ENCODE data around the gene NRL.

The NRL gene

DNA sequence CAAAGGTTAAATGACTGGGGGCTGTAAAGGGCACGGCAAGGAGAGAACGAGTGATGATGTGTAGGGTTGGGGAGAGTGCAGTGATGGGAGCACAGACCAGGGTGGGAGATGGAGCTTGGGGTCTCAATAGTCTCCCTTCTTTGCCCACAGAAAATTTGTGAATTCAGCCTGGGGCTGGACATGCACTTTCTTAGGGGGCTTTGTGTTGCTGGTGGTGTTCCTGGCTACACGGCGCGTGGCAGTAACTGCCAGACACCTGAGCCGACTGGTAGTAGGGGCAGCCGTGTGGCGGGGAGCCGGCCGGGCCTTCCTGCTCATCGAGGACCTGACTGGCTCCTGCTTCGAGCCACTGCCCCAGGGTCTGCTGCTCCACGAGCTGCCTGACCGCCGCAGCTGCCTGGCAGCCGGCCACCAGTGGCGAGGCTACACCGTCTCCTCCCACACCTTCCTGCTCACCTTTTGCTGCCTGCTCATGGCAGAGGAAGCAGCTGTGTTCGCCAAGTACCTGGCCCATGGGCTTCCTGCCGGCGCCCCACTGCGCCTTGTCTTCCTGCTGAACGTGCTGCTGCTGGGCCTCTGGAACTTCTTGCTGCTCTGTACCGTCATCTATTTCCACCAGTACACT lies 17.4 kb upstream of the NRL start:
- no peak overlapping the region for H3K4me3 ChIP-seq
- no peak overlapping the region for H3K9ac ChIP-seq (ENCODE audit: insufficient read length)
- TF ChIP-seq POLR2AphosphoS5 (IDR thresholded peaks at IDR 0.05; ENCODE audit: borderline replicate concordance, low read depth, low read length): no peak
- TF ChIP-seq EZH2 (IDR thresholded peaks at IDR 0.05): no peak
- no peak for TF ChIP-seq FOXP2 (optimal IDR thresholded peaks at IDR 0.05; ENCODE audit: control extremely low read depth, extremely low read length, insufficient read depth)
- no peak overlapping the region for H3K27ac ChIP-seq
- H3K36me3 ChIP-seq (ENCODE audit: insufficient read depth, low read length): no peaks in the 10 kb centered on the region
- no peak for DNase-seq (ENCODE audit: low read depth, low spot score)
- no peaks in the 10 kb centered on the region for H3K9me3 ChIP-seq (ENCODE audit: low read depth, low read length)

GRCh38 chr14:24131549-24131966 lies 16.8 kb upstream of the NRL start:
- Histone ChIP-seq H3K36me3 (ENCODE audit: insufficient read depth, low read length) (no peaks in the 10 kb centered on the region), H3K27ac (no peak overlapping the region), H3K9ac (ENCODE audit: insufficient read length) (no peak overlapping the region), H3K9me3 (ENCODE audit: low read depth, low read length) (no peaks in the 10 kb centered on the region), H3K4me3 (no peak overlapping the region)
- no peak for DNase-seq (ENCODE audit: low read depth, low spot score)
- TF ChIP-seq FOXP2 (optimal IDR thresholded peaks at IDR 0.05; ENCODE audit: control extremely low read depth, extremely low read length, insufficient read depth) (no peak), EZH2 (IDR thresholded peaks at IDR 0.05) (no peak), POLR2AphosphoS5 (IDR thresholded peaks at IDR 0.05; ENCODE audit: borderline replicate concordance, low read depth, low read length) (no peak)

DNA sequence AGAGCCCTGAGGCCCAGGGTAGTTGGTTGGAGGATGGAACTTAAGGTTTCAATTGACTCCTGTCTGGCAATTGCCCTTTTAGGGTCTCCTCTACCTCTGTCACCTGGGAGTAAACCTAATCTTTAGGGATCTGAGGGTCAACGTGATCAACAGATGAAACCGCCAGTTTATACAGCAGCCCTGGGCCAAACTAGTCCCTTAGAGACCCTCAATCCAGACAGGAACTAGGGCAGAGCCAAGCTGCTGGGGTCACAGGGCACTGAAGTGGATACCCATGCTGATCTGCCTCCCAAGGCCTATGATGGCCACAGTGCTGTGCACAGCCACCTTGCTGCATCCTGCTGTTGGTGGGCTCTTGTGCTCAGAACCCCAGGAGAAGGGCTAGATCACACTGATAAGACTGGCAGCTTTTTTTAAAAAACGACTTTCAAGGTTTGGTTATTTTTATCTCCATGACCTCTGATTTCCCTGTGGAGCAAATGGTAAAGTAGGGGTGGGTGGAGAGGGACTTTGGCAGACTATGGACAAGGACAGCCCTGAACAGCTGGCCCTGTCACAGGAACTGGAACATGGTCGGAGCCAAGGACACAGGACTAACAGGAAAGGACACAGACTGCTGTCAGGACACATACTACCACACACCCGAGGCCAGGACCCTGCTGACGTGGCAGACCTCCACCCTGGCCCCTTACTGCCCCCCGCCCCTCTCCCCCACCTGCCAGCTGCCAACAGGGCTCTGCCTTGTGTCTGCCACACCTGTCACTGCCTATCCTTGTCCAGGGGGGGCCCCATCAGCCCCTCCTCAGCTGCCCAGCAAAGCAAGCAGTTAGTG lies 16.2 kb upstream of the NRL start:
- Histone ChIP-seq H3K36me3 (ENCODE audit: insufficient read depth, low read length) (no peaks in the 10 kb centered on the region), H3K9me3 (ENCODE audit: low read depth, low read length) (no peaks in the 10 kb centered on the region), H3K27ac (no peak overlapping the region), H3K9ac (ENCODE audit: insufficient read length) (no peak overlapping the region), H3K4me3 (no peak overlapping the region)
- DNase-seq (ENCODE audit: low read depth, low spot score): no peak
- TF ChIP-seq POLR2AphosphoS5 (IDR thresholded peaks at IDR 0.05; ENCODE audit: borderline replicate concordance, low read depth, low read length) (no peak), EZH2 (IDR thresholded peaks at IDR 0.05) (no peak), FOXP2 (optimal IDR thresholded peaks at IDR 0.05; ENCODE audit: control extremely low read depth, extremely low read length, insufficient read depth) (no peak)

GRCh38 chr14:24130380-24130716 lies 15.6 kb upstream of the NRL start, which contains the start of gene FITM1:
Gene FITM1, plus strand, starts transcription at chr14:24130659. Its CDS starts 905 bp downstream, at chr14:24131564.
- Histone ChIP-seq H3K4me3 (no peak within 1 kb of the TSS), H3K9me3 (ENCODE audit: low read depth, low read length) (no peaks in the 10 kb centered on the region), H3K27ac (no peak within 1 kb of the TSS), H3K9ac (ENCODE audit: insufficient read length) (no peak within 1 kb of the TSS), H3K36me3 (ENCODE audit: insufficient read depth, low read length) (no peaks in the 10 kb centered on the region)
- TF ChIP-seq POLR2AphosphoS5 (IDR thresholded peaks at IDR 0.05; ENCODE audit: borderline replicate concordance, low read depth, low read length): no peak
- TF ChIP-seq FOXP2 (optimal IDR thresholded peaks at IDR 0.05; ENCODE audit: control extremely low read depth, extremely low read length, insufficient read depth): no peak
- TF ChIP-seq EZH2 (IDR thresholded peaks at IDR 0.05): no peak
- no peak for DNase-seq (ENCODE audit: low read depth, low spot score)

GRCh38 chr14:24129410-24129998 lies 14.8 kb upstream of the NRL start:
- no peak overlapping the region for H3K4me3 ChIP-seq
- no peak for TF ChIP-seq EZH2 (IDR thresholded peaks at IDR 0.05)
- no peak for TF ChIP-seq POLR2AphosphoS5 (IDR thresholded peaks at IDR 0.05; ENCODE audit: borderline replicate concordance, low read depth, low read length)
- no peak for TF ChIP-seq FOXP2 (optimal IDR thresholded peaks at IDR 0.05; ENCODE audit: control extremely low read depth, extremely low read length, insufficient read depth)
- H3K9ac ChIP-seq (ENCODE audit: insufficient read length): no peak overlapping the region
- no peak overlapping the region for H3K27ac ChIP-seq
- no peak for DNase-seq (ENCODE audit: low read depth, low spot score)
- no peaks in the 10 kb centered on the region for H3K36me3 ChIP-seq (ENCODE audit: insufficient read depth, low read length)
- H3K9me3 ChIP-seq (ENCODE audit: low read depth, low read length): no peaks in the 10 kb centered on the region

GRCh38 chr14:24127673-24128072 lies 12.9 kb upstream of the NRL start:
- Histone ChIP-seq H3K36me3 (ENCODE audit: insufficient read depth, low read length) (no peaks in the 10 kb centered on the region; the same call in 1 of the 2 replicates), H3K9ac (ENCODE audit: insufficient read length) (no peak overlapping the region), H3K27ac (no peak overlapping the region), H3K4me3 (no peak overlapping the region), H3K9me3 (ENCODE audit: low read depth, low read length) (no peaks in the 10 kb centered on the region)
- no peak for DNase-seq (ENCODE audit: low read depth, low spot score)
- TF ChIP-seq FOXP2 (optimal IDR thresholded peaks at IDR 0.05; ENCODE audit: control extremely low read depth, extremely low read length, insufficient read depth) (no peak), EZH2 (IDR thresholded peaks at IDR 0.05) (no peak)

DNA sequence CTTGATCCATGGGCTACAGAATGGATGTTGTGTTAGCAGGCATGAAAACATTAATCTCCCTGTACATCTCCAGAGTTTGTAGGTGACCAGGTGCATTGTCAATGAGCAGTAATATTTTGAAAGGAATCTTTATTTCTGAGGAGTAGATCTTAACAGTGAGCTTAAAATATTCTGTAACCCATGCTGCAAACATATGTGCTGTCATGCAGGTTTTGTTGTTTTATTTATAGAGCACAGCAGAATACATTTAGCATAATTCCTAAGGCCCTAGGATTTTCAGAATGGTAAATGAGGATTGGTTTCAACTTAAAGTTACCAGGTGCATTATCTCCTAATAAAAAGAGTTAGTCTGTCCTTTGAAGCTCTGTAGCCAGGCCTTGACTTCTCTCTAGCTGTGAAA lies 12.2 kb upstream of the NRL start:
- H3K9ac ChIP-seq (ENCODE audit: insufficient read length): no peak overlapping the region
- TF ChIP-seq FOXP2 (optimal IDR thresholded peaks at IDR 0.05; ENCODE audit: control extremely low read depth, extremely low read length, insufficient read depth) (no peak), EZH2 (IDR thresholded peaks at IDR 0.05) (no peak), POLR2AphosphoS5 (IDR thresholded peaks at IDR 0.05; ENCODE audit: borderline replicate concordance, low read depth, low read length) (no peak)
- H3K27ac ChIP-seq: no peak overlapping the region
- no peak overlapping the region for H3K4me3 ChIP-seq
- no peaks in the 10 kb centered on the region for H3K9me3 ChIP-seq (ENCODE audit: low read depth, low read length)
- no peak for DNase-seq (ENCODE audit: low read depth, low spot score)
- no peaks in the 10 kb centered on the region; the same call in 1 of the 2 replicates for H3K36me3 ChIP-seq (ENCODE audit: insufficient read depth, low read length)

Measured in SK-N-MC (cell line).